H9 (cell line): ENCODE data around the gene MAP3K5. TPM values are rescaled to one million over a fixed set of nuclear protein-coding genes. Genes with fewer than 3 reads are reported as not detected.

ENCODE experiments used
- DNase-seq: peaks from one replicate; pipeline ENCODE4 v3.0.0-alpha.2; 2017
- H2AFZ ChIP-seq: one replicate; pipeline ENCODE4 v1.6.1; 2013; ENCODE audit warnings: mild to moderate bottlenecking, low read length, control low read depth, moderate library complexity
- H2AK5ac ChIP-seq: 2 replicates; pipeline ENCODE4 v1.6.1; 2013; ENCODE audit warnings: low read length, control low read depth, mixed read lengths; ENCODE audit not compliant: insufficient read length
- H2BK120ac ChIP-seq: one replicate; pipeline ENCODE4 v1.6.1; 2013; ENCODE audit warnings: low read depth, mild to moderate bottlenecking, low read length, control low read depth, inconsistent platforms; ENCODE audit not compliant: poor library complexity, severe bottlenecking
- H2BK12ac ChIP-seq: 2 replicates; pipeline ENCODE4 v1.6.1; 2013; ENCODE audit warnings: low read length, control low read depth, mixed read lengths, low read depth; ENCODE audit not compliant: insufficient read length
- H2BK15ac ChIP-seq: 2 replicates; pipeline ENCODE4 v1.6.1; 2013; ENCODE audit warnings: low read depth, low read length, control low read depth
- H2BK20ac ChIP-seq: one replicate; pipeline ENCODE4 v1.6.1; 2013; ENCODE audit warnings: low read depth, mild to moderate bottlenecking, low read length, control low read depth, inconsistent platforms; ENCODE audit not compliant: poor library complexity, severe bottlenecking
- H2BK5ac ChIP-seq: 2 replicates; pipeline ENCODE4 v1.6.1; 2013; ENCODE audit warnings: low read length, control low read depth, mixed read lengths; ENCODE audit not compliant: insufficient read length
- H3K14ac ChIP-seq: 2 replicates; pipeline ENCODE4 v1.6.1; 2013; ENCODE audit warnings: low read length, control low read depth; ENCODE audit not compliant: insufficient read depth
- H3K18ac ChIP-seq: 2 replicates; pipeline ENCODE4 v1.6.1; 2013; ENCODE audit warnings: low read depth, mild to moderate bottlenecking, mixed read lengths, low read length, control low read depth; ENCODE audit not compliant: insufficient read length
- H3K23ac ChIP-seq: 2 replicates; pipeline ENCODE4 v1.6.1; 2013; ENCODE audit warnings: low read length, control low read depth, mixed read lengths, low read depth; ENCODE audit not compliant: insufficient read length
- H3K23me2 ChIP-seq: 2 replicates; pipeline ENCODE4 v1.6.1; 2013; ENCODE audit warnings: low read depth, mild to moderate bottlenecking, mixed read lengths, low read length, control low read depth; ENCODE audit not compliant: insufficient read length, poor library complexity, severe bottlenecking
- H3K27ac ChIP-seq: 2 replicates; pipeline ENCODE4 v1.5.1; 2013; ENCODE audit warnings: low read length, control low read depth, mixed read lengths, low read depth; ENCODE audit not compliant: insufficient read length
- H3K27me3 ChIP-seq: 2 replicates; pipeline ENCODE4 v1.6.1; 2013; ENCODE audit warnings: low read length, control low read depth, inconsistent platforms; ENCODE audit not compliant: insufficient read depth
- H3K4ac ChIP-seq: 2 replicates; pipeline ENCODE4 v1.6.1; 2013; ENCODE audit warnings: low read depth, mild to moderate bottlenecking, control low read depth, inconsistent platforms, low read length, moderate library complexity
- H3K4me1 ChIP-seq: 2 replicates; pipeline ENCODE4 v1.6.1; 2013; ENCODE audit warnings: low read length, control low read depth, inconsistent platforms; ENCODE audit not compliant: insufficient read depth
- H3K4me2 ChIP-seq: 2 replicates; pipeline ENCODE4 v1.6.1; 2013; ENCODE audit warnings: low read length, control low read depth, mixed read lengths; ENCODE audit not compliant: insufficient read length, insufficient read depth
- H3K56ac ChIP-seq: 2 replicates; pipeline ENCODE4 v1.6.1; 2013; ENCODE audit warnings: low read depth, mild to moderate bottlenecking, mixed read lengths, low read length, control low read depth; ENCODE audit not compliant: insufficient read length
- H3K79me1 ChIP-seq: 2 replicates; pipeline ENCODE4 v1.6.1; 2013; ENCODE audit warnings: low read depth, mild to moderate bottlenecking, moderate library complexity, low read length, control low read depth, inconsistent platforms; ENCODE audit not compliant: insufficient read depth, poor library complexity, severe bottlenecking
- H3K79me2 ChIP-seq: 2 replicates; pipeline ENCODE4 v1.6.1; 2013; ENCODE audit warnings: low read length, control low read depth, inconsistent platforms; ENCODE audit not compliant: insufficient read depth
- H3K9ac ChIP-seq: 2 replicates; pipeline ENCODE4 v1.6.1; 2013; ENCODE audit warnings: low read length, control low read depth, mixed read lengths; ENCODE audit not compliant: insufficient read length; ENCODE audit errors: extremely low read depth
- H3K9me3 ChIP-seq: one replicate; pipeline ENCODE4 v1.6.1; 2013; ENCODE audit warnings: low read depth, low read length, inconsistent platforms; ENCODE audit not compliant: control insufficient read depth
- H3T11ph ChIP-seq: one replicate; pipeline ENCODE4 v1.6.1; 2013; ENCODE audit warnings: mild to moderate bottlenecking, low read length, control low read depth, inconsistent platforms
- H4K20me1 ChIP-seq: one replicate; pipeline ENCODE4 v1.6.1; 2013; ENCODE audit not compliant: control insufficient read depth, insufficient read length, insufficient read depth
- H4K5ac ChIP-seq: 2 replicates; pipeline ENCODE4 v1.6.1; 2013; ENCODE audit warnings: low read depth, mild to moderate bottlenecking, mixed read lengths, low read length, control low read depth; ENCODE audit not compliant: insufficient read length
- H4K8ac ChIP-seq: replicated peaks from 2 replicates; pipeline ENCODE4 v1.6.1; 2013; ENCODE audit warnings: low read length, control low read depth, mixed read lengths, low read depth; ENCODE audit not compliant: insufficient read length
- H4K91ac ChIP-seq: 2 replicates; pipeline ENCODE4 v1.6.1; 2013; ENCODE audit warnings: low read depth, mild to moderate bottlenecking, moderate library complexity, mixed read lengths, low read length, control low read depth; ENCODE audit not compliant: insufficient read length
- H3K27ac Mint-ChIP-seq, 3 experiments: 2 replicates in 2 of 3; 3 replicates in 1 of 3; pipeline ENCODE4 v1.8.0; 2020 to 2021; ENCODE audit warnings: mixed read lengths in 3 of 3, mild to moderate bottlenecking in 1 of 3, moderate library complexity in 1 of 3
- H3K27me3 Mint-ChIP-seq: 2 replicates; pipeline ENCODE4 v1.8.0; 2021; ENCODE audit warnings: low read depth, mild to moderate bottlenecking, moderate library complexity, mixed read lengths
- H3K36me3 Mint-ChIP-seq, 3 experiments: 2 replicates in 2 of 3; 3 replicates in 1 of 3; pipeline ENCODE4 v1.8.0; 2020 to 2021; ENCODE audit warnings: low read depth in 3 of 3, mixed read lengths in 3 of 3; ENCODE audit not compliant: insufficient read depth in 1 of 3
- H3K4me1 Mint-ChIP-seq, 2 experiments: 2 replicates each; pipeline ENCODE4 v1.8.0; 2020; ENCODE audit warnings: mixed read lengths in 2 of 2
- H3K4me3 Mint-ChIP-seq, 2 experiments: 2 replicates in 1 of 2; 3 replicates in 1 of 2; pipeline ENCODE4 v1.8.0; 2020 to 2021; ENCODE audit warnings: mild to moderate bottlenecking in 2 of 2, mixed read lengths in 2 of 2, moderate library complexity in 1 of 2
- H3K9me3 Mint-ChIP-seq, 2 experiments: 2 replicates in 1 of 2; 3 replicates in 1 of 2; pipeline ENCODE4 v1.8.0; 2020; ENCODE audit warnings: mild to moderate bottlenecking in 2 of 2, mixed read lengths in 2 of 2, moderate library complexity in 1 of 2
- CTCF ChIP-seq: fragments of 200-600 bp; sonication (generic); conservative IDR thresholded peaks from 3 replicates; pipeline ENCODE4 v1.8.0; 2021; ENCODE audit warnings: antibody characterized with exemption, mild to moderate bottlenecking
- WGBS: extraction: QIAGEN DNeasy Blood & Tissue Kit; methylation state at CpG from one replicate; pipeline ENCODE4 v1.1.7; 2013; ENCODE audit warnings: missing lambda C conversion rate, low lambda C conversion rate, mixed read lengths; ENCODE audit not compliant: insufficient read length; ENCODE audit errors: extremely low coverage; 5-methylcytosine and 5-hydroxymethylcytosine counted together
- total RNA-seq: library from RNA; stranded (reverse); gene quantifications from 2 replicates; pipeline ENCODE4 v1.2.1, GENCODE V29; 2021

The MAP3K5 gene
- total RNA-seq, 1 experiment from 2014 or later, result 1.6 TPM

GRCh38 chr6:136576821-136577220 is 215.5 kb downstream of the MAP3K5 start:
- H2BK20ac ChIP-seq, result no peak overlapping the region
- no peak overlapping the region for H3T11ph ChIP-seq
- no peaks in the 10 kb centered on the region for H3K27me3 ChIP-seq
- H3K4me1 Mint-ChIP-seq, result no peaks in the 10 kb centered on the region
- H3K9me3 Mint-ChIP-seq, result peaks cover under 1 to 2% of the 10 kb centered on the region in 2 experiments; a peak in 4 of 5 replicates
- no peaks in the 10 kb centered on the region for H3K79me2 ChIP-seq
- H3K4ac ChIP-seq, result no peak overlapping the region
- WGBS, result no CpG with 5 or more reads among the region's 6 CpGs
- H4K91ac ChIP-seq, result no peak overlapping the region
- TF ChIP-seq CTCF, result no peak
- H3K4me1 ChIP-seq, result no peaks in the 10 kb centered on the region
- no peak overlapping the region for H3K14ac ChIP-seq
- no peaks in the 10 kb centered on the region for H4K20me1 ChIP-seq
- H4K8ac ChIP-seq, result no peak overlapping the region
- no peak overlapping the region for H3K23ac ChIP-seq
- no peak overlapping the region for H2BK12ac ChIP-seq
- no peak overlapping the region for H2AFZ ChIP-seq
- H3K9ac ChIP-seq, result no peak overlapping the region
- no peak overlapping the region for H2BK120ac ChIP-seq
- no peak overlapping the region for H4K5ac ChIP-seq
- no peak overlapping the region for H2BK5ac ChIP-seq
- DNase-seq, result no peak
- no peak overlapping the region for H3K27ac Mint-ChIP-seq
- no peak overlapping the region for H3K56ac ChIP-seq
- no peak overlapping the region for H3K4me2 ChIP-seq
- H3K36me3 Mint-ChIP-seq, result peaks cover 0 to 2% (median under 1%) of the 10 kb centered on the region in 3 experiments; a peak in 5 of 7 replicates
- H3K23me2 ChIP-seq, result no peaks in the 10 kb centered on the region
- no peaks in the 10 kb centered on the region for H3K9me3 ChIP-seq
- H3K79me1 ChIP-seq, result no peaks in the 10 kb centered on the region
- H3K4me3 Mint-ChIP-seq, result no peak overlapping the region
- no peak overlapping the region for H3K18ac ChIP-seq
- H2BK15ac ChIP-seq, result no peak overlapping the region
- no peak overlapping the region for H3K27ac ChIP-seq
- H2AK5ac ChIP-seq, result no peak overlapping the region
- H3K27me3 Mint-ChIP-seq, result no peaks in the 10 kb centered on the region
